SK-N-SH (cell line): Measurements from ENCODE around the gene RAPGEF6. TPM values are rescaled to one million over a fixed set of nuclear protein-coding genes. Genes with fewer than 3 reads are reported as not detected.

Experiments used
- CTCF ChIA-PET: fragments of 300-600, 350-600 bp; formaldehyde crosslinking; extraction: SDS; loops from one replicate; lab custom pipeline; 2021; lab: Yijun Ruan, JAX
- POLR2A ChIA-PET: fragments of 350-600 bp; sonication (Branson Sonifier 250); formaldehyde crosslinking; extraction: SDS; loops from one replicate; lab custom pipeline; 2020; ENCODE audit warnings: antibody characterized with exemption, inconsistent platforms; lab: Yijun Ruan, JAX
- DNase-seq: peaks from one replicate; pipeline ENCODE4 v3.0.0; 2012
- H2AFZ ChIP-seq: fragments of 200-600 bp; sonication (generic); 2 replicates; pipeline ENCODE4 v1.8.1; 2016; ENCODE audit warnings: antibody characterized with exemption, mild to moderate bottlenecking, low read depth
- H3F3A ChIP-seq: fragments of 200-600 bp; sonication (generic); replicated peaks from 2 replicates; pipeline ENCODE3; 2016; ENCODE audit warnings: antibody characterized with exemption, mild to moderate bottlenecking; ENCODE audit not compliant: insufficient read depth
- H3K27ac ChIP-seq, 2 experiments: fragments of 200-500 bp in 1 of 2; fragments of 200-600 bp in 1 of 2; sonication (Bioruptor generic) in 1 of 2; sonication (generic), shearing (Covaris generic) in 1 of 2; 2 replicates each; pipeline versions ENCODE4 v1.5.1 to v1.6.1; 2014 to 2016; ENCODE audit warnings: low read depth in 2 of 2, inconsistent platforms in 1 of 2, low read length in 1 of 2, mild to moderate bottlenecking in 1 of 2, mixed read lengths in 1 of 2
- H3K27me3 ChIP-seq: fragments of 200-600 bp; sonication (generic), shearing (Covaris generic); 2 replicates; pipeline ENCODE4 v1.6.1; 2016; ENCODE audit warnings: mixed run types; ENCODE audit not compliant: insufficient read depth
- H3K36me3 ChIP-seq, 2 experiments: fragments of 200-500 bp in 1 of 2; fragments of 200-600 bp in 1 of 2; sonication (Bioruptor generic) in 1 of 2; sonication (generic) in 1 of 2; replicated peaks in 1 of 2; 2 replicates each; pipeline versions ENCODE3 to v1.5.1; 2014 to 2016; ENCODE audit warnings: low read length in 1 of 2, mild to moderate bottlenecking in 1 of 2; ENCODE audit not compliant: insufficient read depth in 2 of 2, control insufficient read depth in 1 of 2
- H3K4me1 ChIP-seq, 2 experiments: fragments of 200-500 bp in 1 of 2; fragments of 200-600 bp in 1 of 2; sonication (Bioruptor generic) in 1 of 2; sonication (generic), shearing (Covaris generic) in 1 of 2; 2 replicates each; pipeline versions ENCODE4 v1.5.1 to v1.6.1; 2014 to 2016; ENCODE audit warnings: low read depth in 1 of 2, low read length in 1 of 2, mixed run types in 1 of 2; ENCODE audit not compliant: insufficient read depth in 2 of 2, control insufficient read depth in 1 of 2
- H3K4me2 ChIP-seq: fragments of 200-600 bp; sonication (generic), shearing (Covaris generic); 2 replicates; pipeline ENCODE4 v1.6.1; 2017; ENCODE audit warnings: mixed run types
- H3K4me3 ChIP-seq, 2 experiments: fragments of 200-500 bp in 1 of 2; fragments of 200-600 bp in 1 of 2; sonication (Bioruptor generic) in 1 of 2; sonication (generic), shearing (Covaris generic) in 1 of 2; 2 replicates each; pipeline versions ENCODE4 v1.5.1 to v1.8.1; 2014 to 2016; ENCODE audit warnings: low read depth in 2 of 2, inconsistent platforms in 1 of 2, low read length in 1 of 2, mild to moderate bottlenecking in 1 of 2, mixed read lengths in 1 of 2, moderate library complexity in 1 of 2
- H3K79me2 ChIP-seq: fragments of 200-600 bp; sonication (generic); 2 replicates; pipeline ENCODE4 v1.8.1; 2017; ENCODE audit warnings: mild to moderate bottlenecking; ENCODE audit not compliant: insufficient read depth
- H3K9ac ChIP-seq: fragments of 200-600 bp; sonication (generic); 2 replicates; pipeline ENCODE4 v1.6.1; 2017; ENCODE audit warnings: mixed run types
- H3K9me2 ChIP-seq: fragments of 200-600 bp; sonication (generic); 2 replicates; pipeline ENCODE4 v1.6.1; 2017; ENCODE audit warnings: mixed run types
- H3K9me3 ChIP-seq: fragments of 200-600 bp; sonication (generic); 2 replicates; pipeline ENCODE4 v1.6.1; 2017; ENCODE audit warnings: mixed run types, mild to moderate bottlenecking, moderate library complexity
- H4K20me1 ChIP-seq: fragments of 200-600 bp; sonication (generic); 2 replicates; pipeline ENCODE4 v1.6.1; 2017; ENCODE audit warnings: mild to moderate bottlenecking, mixed run types; ENCODE audit not compliant: insufficient read depth
- ELF1 ChIP-seq: IDR thresholded peaks from 2 replicates; pipeline ENCODE4 v1.4.0; 2012
- EP300 ChIP-seq, 2 experiments: IDR thresholded peaks; 2 replicates each; pipeline versions ENCODE4 v1.4.0 to v1.6.1; 2012; ENCODE audit warnings: borderline replicate concordance in 1 of 2, low read depth in 1 of 2, low read length in 1 of 2
- EZH2phosphoT487 ChIP-seq: fragments of 200-600 bp; sonication (generic); IDR thresholded peaks from 2 replicates; pipeline ENCODE4 v1.6.1; 2017; ENCODE audit warnings: low read depth, mixed run types, mild to moderate bottlenecking, antibody characterized with exemption, moderate library complexity, borderline replicate concordance
- GABPA ChIP-seq: IDR thresholded peaks from 2 replicates; pipeline ENCODE4 v1.4.0; 2012; ENCODE audit warnings: low read depth, mild to moderate bottlenecking
- GATA2 ChIP-seq: sonication (generic); formaldehyde crosslinking; IDR thresholded peaks from 2 replicates; pipeline ENCODE4 v1.5.0; 2020; ENCODE audit warnings: mild to moderate bottlenecking, missing genetic modification reagents
- NFIC ChIP-seq: IDR thresholded peaks from 2 replicates; pipeline ENCODE4 v1.4.0; 2012; ENCODE audit warnings: borderline replicate concordance
- PBX3 ChIP-seq: IDR thresholded peaks from 2 replicates; pipeline ENCODE4; 2012
- RAD21 ChIP-seq: IDR thresholded peaks from 2 replicates; pipeline ENCODE4 v1.6.1; 2012; ENCODE audit warnings: mild to moderate bottlenecking, low read length
- REST ChIP-seq: IDR thresholded peaks from 2 replicates; pipeline ENCODE4 v1.6.1; 2012; ENCODE audit warnings: mild to moderate bottlenecking, low read depth, low read length, moderate library complexity
- SIN3A ChIP-seq: IDR thresholded peaks from 2 replicates; pipeline ENCODE4 v1.6.1; 2012; ENCODE audit warnings: low read depth, mild to moderate bottlenecking, low read length, moderate library complexity, borderline replicate concordance
- SMC3 ChIP-seq: IDR thresholded peaks from 2 replicates; pipeline ENCODE4 v1.6.1; 2012; ENCODE audit warnings: low read depth, low read length, improper control_type of control experiment
- YY1 ChIP-seq: IDR thresholded peaks from 2 replicates; pipeline ENCODE4 v1.4.0; 2012; ENCODE audit warnings: low read depth, mild to moderate bottlenecking
- WGBS: methylation state at CpG from one replicate; pipeline ENCODE4 v1.1.6; 2017; ENCODE audit warnings: low lambda C conversion rate; 5-methylcytosine and 5-hydroxymethylcytosine counted together
- polyA plus RNA-seq, 3 experiments: library from polyadenylated mRNA; depleted of rRNA; stranded (reverse); fragments of >200 nt; gene quantifications; 2 replicates each; pipeline ENCODE4 v1.2.3, GENCODE V29; 2012

RAPGEF6 gene
- polyA plus RNA-seq, 1 of the 3 experiments (the other 2 are of a cell fraction) = 2.9 TPM

GRCh38 chr5:131389869-131390265 lies 245.2 kb downstream of the RAPGEF6 start:
- CTCF ChIA-PET = no interaction called here
- Histone ChIP-seq H3K4me3 (no peak overlapping the region), H3K27ac (no peak overlapping the region), H3K9me3 (no peaks in the 10 kb centered on the region), H3K4me1 (peaks cover under 1 to 3% of the 10 kb centered on the region in 2 experiments; a peak in 2 of 4 replicates), H3K79me2 (no peaks in the 10 kb centered on the region; the same call in 1 of the 2 replicates), H3K4me2 (no peak overlapping the region), H4K20me1 (no peaks in the 10 kb centered on the region), H3K9me2 (no peaks in the 10 kb centered on the region), H3K27me3 (no peaks in the 10 kb centered on the region), H3F3A (no peaks in the 10 kb centered on the region), H3K36me3 (peaks cover 44 to 48% of the 10 kb centered on the region in 2 experiments), H2AFZ (no peak overlapping the region), H3K9ac (no peak overlapping the region)
- no peak for DNase-seq
- POLR2A ChIA-PET = no interaction called here
- no peak for TF ChIP-seq PBX3
- WGBS = 43% methylated on average over 1 of the region's 1 CpG

GRCh38 chr5:131389096-131389868 lies 245.7 kb downstream of the RAPGEF6 start:
- TF ChIP-seq NFIC (no peak), REST (no peak), RAD21 (no peak), EP300 (IDR thresholded peaks at IDR 0.05; ENCODE audit: borderline replicate concordance in 1 of 2, low read depth in 1 of 2, low read length in 1 of 2) (no peak), SMC3 (no peak), ELF1 (no peak), SIN3A (no peak), GATA2 (CRISPR knock-in tag) (no peak), PBX3 (no peak), YY1 (no peak), GABPA (no peak), EZH2phosphoT487 (no peak)
- peaks cover 3% of the 10 kb centered on the region; the same call in 1 of the 2 replicates for H3K79me2 ChIP-seq
- H3K4me3 ChIP-seq = no peak overlapping the region
- POLR2A ChIA-PET = no interaction called here
- no peaks in the 10 kb centered on the region for H3K9me2 ChIP-seq
- H3K9ac ChIP-seq = no peak overlapping the region
- no peak overlapping the region for H3K4me2 ChIP-seq
- 94% methylated on average over 4 of the region's 4 CpGs for WGBS
- H3K27me3 ChIP-seq = no peaks in the 10 kb centered on the region
- H2AFZ ChIP-seq = no peak overlapping the region
- no peaks in the 10 kb centered on the region for H3K9me3 ChIP-seq
- no peaks in the 10 kb centered on the region for H3F3A ChIP-seq
- peaks cover 7 to 9% of the 10 kb centered on the region in 2 experiments; a peak in 3 of 4 replicates for H3K4me1 ChIP-seq
- peaks cover 40 to 43% of the 10 kb centered on the region in 2 experiments for H3K36me3 ChIP-seq
- DNase-seq = no peak
- no peak overlapping the region; a peak in 1 of 4 replicates for H3K27ac ChIP-seq
- CTCF ChIA-PET = no interaction called here
- H4K20me1 ChIP-seq = no peaks in the 10 kb centered on the region
